ENCODE measurements around the gene VAMP2.

Gene VAMP2, protein sequence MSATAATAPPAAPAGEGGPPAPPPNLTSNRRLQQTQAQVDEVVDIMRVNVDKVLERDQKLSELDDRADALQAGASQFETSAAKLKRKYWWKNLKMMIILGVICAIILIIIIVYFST

DNA sequence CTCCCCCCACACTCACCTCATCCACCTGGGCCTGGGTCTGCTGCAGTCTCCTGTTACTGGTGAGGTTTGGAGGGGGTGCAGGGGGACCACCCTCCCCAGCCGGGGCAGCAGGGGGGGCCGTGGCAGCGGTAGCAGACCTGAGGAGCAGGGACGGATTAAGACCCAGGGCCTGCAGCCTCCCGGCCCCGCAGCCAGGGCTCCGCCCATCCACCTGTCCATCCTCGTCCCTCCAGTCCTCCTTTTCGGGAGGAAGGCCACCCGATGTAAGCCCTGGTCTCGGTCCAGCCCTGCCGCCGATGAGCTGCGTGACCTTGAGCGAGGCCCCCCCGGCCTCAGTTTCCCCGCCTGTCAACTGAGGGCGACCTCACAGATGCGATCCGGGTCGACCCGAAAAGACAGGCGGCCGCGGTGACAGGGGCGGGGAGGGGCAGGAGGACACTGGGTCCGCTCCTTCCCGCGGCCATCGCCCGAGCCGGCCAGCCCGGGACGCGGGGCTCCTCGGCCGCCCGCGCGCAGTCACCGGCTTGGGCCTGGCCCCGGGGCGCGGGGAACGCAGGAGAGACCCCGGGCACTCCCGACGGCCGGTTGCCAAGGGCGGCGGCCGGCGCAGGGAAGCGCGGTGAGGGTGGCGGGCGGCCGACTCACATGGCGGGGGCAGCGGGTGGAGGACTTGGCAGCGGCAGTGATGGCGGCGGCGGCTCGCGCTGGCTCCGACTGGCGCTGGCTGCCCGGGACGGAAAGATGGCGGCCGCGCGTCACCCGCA, at the start of gene VAMP2:
VAMP2 (minus strand) TSS at position 716 of the 764 bp plus-strand sequence; CDS start at position 647, 69 bp downstream.
- DNase-seq, result peak; percentile 61 to 83 (median 70)

DNA sequence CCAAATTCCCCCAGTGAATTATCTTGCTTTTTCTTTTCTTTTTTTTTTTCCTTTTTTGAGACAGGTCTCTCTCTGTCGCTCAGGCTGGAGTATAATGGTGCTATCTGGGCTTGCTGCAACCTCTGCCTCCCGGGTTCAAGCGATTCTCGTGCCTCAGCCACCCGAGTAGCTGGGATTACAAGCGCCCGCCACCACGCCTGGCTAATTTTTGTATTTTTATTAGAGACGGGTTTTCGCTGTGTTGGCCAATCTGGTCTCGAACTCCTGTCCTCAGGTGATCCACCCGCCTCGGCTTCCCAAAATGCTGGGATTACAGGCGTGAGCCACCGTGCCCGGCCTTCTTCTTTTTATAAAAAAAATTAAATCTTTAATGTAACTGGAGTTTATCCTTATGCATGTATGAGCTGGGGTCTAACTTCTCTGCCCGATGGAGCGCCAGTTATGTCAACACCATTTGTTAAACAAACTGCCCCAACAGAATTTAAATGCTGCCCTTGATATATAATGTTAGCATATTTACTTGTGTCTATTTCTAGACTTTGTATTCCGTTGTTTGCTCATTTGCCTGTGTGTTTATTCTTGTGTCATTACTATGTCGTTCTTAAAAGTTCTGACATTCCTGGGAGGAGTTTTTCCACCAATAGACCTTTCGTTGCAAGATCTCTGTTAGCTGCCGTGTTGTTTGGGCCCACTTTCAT, 48.2 kb upstream of the VAMP2 start:
- no peak for DNase-seq

DNA sequence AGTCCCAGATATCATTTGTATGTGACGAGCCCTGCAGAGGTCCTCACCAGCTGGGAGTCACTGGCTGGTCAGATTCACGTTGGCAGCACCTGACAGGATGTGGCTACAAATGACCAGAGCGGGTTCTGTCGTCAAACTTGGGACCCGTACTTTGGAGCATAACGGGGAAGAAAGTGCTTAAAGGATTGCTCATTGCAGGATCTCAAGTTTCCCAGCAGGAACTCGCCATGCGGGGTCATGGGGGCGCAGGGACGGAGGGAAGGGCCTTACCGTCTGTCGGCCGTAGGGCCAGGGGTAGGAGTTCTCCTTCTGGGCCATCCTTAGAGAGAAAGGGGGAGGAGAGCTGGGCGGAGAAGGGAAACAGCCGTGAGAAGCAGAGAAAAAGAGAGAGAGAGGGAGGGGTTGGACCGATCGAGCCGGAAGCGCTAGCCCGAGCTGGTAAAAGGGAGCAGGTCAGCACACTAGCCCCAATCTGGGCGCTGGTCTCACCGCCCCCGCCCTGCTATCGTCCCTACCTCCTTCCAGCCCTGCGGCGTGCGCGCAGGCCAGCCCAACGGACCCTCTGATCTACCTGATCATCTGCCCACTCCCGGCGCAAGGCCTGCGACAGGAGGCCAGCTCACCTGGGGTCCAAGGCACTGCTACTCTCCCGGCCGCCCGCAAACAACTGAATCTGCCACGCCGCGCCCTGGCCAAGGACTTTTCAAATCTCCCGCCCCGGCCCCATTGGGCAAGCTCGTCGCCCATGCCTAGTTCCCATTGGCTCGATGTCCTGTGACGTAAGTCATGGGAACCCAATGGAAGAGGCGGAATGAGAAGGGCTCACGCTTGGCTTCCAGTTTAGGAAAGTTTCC, 47.4 kb upstream of the VAMP2 start, which contains the start of gene AURKB:
AURKB (minus strand) TSS at position 669 of the 854 bp plus-strand sequence; CDS start at position 318, 351 bp downstream.
- DNase-seq, result peak; percentile 79 to 85 (median 81)

DNA sequence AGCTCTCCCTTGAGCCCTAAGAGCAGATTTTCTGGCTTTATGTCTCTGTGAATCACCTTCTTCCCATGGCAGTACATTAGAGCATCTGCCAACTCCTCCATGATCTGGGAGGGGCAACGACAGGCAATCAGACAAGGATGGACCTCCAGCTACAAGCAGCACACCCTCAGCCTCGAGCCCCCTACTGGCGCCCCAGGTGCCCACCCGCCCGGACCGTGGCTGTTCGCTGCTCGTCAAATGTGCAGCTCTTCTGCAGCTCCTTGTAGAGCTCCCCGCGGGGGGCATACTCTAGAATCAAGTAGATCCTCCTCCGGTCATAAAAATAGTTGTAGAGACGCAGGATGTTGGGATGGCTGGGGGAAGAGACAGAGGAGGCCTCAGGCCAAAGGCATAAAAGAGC, 43.8 kb upstream of the VAMP2 start:
- no peak for DNase-seq

DNA sequence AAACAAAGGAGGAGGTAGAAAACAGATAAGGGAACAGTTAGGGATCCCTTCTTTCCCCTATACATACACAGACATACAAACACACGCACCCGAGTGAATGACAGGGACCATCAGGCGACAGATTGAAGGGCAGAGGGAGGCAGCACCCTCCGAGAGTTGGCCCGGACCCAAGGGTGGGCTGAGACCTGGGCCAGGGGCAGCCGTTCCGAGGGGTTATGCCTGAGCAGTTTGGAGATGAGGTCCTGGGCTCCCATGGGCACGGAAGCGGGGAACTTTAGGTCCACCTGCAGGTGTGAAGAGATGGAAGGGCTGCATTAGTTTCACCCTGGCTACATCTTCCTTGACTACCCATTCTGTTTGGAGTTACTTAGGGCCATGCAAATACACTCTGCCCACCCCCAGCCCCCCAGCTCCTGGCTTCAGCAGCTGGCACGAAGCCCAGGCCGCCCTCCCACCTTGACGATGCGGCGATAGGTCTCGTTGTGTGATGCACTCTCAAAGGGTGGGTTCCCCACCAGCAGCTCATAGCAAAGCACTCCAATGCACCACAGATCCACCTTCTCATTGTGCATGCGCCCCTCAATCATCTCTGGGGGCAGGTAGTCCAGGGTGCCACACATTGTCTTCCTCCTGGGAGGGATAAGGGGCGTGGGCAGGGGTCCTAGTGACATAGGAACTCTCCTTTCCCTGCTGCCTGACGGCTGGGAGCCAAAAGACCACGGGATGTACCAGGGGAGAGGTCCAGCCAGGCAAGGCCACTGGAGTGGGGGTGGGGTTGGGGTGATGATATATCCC, 42.2 kb upstream of the VAMP2 start:
- DNase-seq, result no peak

DNA sequence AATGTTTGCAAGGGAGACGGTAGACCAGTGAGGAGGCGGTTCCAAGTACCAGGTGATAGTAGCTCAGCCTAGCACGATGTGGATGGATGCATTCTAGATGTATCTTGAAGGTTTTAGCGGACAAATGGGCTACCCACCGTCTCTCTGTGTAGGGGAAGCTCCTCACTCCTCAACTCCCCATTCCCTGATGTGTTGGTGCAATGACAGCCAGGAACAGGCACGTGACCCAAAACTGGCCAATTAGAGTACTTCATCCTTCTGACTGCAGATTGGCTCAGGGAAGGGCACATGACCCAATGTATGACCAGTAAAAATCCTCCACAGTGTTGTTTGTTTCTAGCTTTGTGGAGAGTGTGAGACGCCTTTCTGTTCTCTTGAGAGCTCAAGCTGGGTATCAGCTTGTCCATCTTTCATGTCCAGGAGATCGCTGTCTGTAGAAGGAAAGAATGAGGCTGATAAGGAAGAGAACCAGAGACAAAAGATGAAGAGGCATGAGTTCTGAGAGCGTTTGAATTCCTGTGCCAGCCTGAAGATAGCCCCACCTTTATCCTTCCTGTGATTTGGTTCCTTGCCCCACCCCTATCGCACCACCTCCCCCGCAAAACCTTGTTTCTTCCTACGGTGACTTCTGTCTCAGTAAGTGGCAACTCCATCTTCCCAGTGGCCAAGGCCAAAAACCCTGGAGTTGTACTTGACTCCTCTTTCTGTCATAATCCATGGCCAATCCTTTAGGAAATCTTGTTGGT, 29.5 kb upstream of the VAMP2 start:
- DNase-seq, result no peak

DNA sequence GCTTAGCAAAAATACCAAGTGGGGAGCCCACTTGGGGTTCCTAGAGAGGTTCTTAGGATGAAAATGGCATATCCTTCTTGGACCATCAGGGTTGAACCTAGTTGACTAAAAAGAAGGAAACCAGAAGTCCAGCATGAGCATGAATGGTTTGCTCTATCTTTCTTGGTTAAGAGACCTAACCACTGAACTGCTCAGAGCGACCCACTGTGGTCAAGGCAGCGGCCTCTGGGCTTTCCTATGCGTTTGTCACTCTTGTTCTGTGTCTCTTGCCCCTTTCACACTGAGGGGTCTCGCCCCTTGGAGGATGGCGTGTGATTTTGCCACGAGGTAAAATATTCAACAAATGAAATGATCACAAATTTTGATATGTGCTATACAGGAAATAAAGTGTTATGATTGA, 27.8 kb upstream of the VAMP2 start:
- DNase-seq, result no peak

DNA sequence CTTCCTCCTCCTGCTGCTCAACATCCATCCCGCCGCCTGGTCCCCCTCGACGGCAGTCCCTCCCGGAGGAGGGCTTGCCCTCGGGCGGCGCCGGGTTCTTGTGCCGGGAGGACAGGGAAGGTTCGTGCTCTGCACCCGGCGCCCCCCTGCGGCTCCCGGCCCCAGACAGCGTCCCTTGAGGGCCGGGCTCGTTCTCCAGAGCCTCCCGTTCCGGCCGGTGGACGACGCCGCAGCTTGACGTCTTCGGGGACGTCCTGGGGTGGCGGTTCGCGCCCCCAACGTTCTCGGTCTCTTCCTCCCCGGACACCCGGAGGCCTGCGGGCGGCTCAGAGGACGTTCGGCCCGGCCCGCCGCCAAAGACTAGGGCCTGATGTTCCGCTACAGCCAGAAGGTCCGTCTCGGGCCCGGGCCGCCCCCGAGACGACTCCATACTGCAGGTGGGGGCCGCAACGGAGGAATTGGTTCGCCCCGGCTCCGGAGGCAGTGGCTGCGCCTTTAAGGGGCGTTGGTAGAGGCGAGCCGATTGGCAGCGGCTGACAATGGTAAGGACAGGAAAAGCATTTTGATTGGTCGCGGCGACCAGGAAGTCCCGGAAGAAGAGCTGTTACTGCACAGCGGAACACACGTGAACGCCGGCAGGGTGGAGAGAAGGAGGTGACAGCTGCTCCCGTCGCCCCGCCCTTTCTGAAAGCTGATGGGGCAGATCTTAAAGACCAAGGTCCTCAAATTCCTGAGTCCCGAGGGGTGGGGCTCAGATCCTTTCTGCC, 27.1 kb upstream of the VAMP2 start, which contains the start of gene BORCS6:
BORCS6 (minus strand) TSS at position 470 of the 767 bp plus-strand sequence; CDS start at position 430, 40 bp downstream.
- peak; percentile 75 to 90 (median 87) for DNase-seq

DNA sequence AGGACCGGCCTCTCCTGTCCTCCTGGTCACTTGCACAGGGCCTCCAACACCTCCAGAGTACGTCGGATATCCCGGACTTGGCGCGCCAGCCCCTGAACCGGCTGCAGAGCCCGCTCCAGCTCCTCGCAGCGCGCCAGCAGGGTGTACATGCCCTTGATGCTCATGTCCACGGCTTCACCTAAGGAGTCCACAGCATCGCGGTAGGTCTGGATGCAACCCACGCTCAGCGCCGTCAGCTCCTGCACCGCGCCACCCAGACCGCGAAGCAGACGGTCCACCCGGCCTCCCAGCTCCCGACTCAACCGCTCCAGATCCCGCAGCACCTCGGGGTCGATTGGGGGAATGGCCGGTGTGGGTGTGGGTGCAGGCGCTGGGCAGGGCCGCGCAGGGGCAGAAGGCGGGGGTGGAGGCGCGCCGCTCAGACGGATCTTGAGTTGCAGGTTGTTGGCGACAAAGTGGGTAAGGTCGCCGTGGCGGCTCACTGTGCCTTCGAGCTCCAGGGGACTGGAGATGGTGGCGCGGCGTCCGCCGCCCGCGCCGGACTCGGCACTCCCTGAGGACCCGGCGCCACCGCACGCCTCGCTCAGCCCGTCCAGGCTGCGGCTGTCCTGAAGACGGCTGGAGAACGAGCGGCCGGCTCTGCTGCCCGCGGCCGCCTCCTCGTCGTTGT, 26.4 kb upstream of the VAMP2 start:
- peak in 1 of 4 experiments; percentile 44 for DNase-seq

DNA sequence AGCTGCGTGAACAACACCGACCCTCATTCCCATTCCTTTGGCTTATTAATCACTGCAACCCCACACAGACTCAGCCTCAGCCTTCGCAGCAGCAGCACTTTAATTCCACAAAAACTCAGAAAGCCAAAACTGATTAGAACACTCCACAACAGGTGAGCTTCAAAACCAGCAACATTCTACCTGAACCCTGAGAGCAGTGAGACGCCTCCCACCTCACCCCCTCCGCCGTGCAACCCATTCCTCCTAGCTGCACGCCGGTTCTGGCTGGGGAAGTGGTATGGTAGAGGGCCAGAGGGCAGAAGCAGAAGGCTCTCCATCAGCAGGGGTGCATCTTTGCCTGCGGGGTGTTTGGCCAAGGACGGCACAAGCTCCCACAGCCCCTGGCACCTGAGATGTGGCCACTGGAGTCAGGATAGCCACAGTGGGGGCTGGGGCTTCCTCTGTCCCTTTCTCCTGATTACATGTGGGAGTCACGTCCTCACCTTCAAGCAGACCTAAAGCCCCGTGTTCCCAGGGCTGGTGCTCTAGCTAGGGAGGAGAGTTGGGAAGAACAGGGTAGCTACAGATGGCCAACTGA, 25.6 kb upstream of the VAMP2 start:
- DNase-seq, result no peak

DNA sequence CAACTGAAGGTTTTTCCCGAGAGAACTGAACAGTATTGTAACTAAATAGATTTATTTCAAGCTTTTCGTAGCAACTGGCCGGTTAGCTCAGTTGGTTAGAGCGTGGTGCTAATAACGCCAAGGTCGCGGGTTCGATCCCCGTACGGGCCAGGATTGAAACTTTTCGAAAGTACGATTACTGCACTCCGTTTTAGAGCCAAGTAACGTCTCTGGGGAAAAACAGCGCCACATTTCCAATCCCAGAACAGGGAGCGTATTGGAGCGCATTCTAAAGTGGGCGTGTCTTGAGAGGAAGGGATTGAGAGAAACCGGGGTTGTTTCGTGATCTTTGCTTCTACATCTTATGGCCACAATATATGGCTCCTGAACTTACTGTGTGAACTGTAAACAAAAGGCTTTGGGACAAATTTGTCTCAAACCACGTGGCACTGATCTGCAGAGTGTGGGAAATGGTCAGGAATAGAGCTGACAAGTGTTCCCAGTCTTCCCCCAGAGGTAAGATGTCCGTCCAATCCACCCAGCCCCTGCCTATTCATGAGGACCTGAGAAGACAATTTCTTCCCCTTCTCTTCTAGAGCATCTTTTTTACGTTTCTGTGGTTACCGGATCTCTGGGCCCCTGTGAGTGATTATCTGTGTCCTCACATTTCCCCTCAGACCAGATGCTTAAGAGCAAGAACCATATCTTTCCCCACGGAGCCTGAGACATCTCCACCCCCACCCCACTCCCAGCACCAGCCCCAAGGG, 24.9 kb upstream of the VAMP2 start:
- peak; percentile 45 to 90 (median 73) for DNase-seq

DNA sequence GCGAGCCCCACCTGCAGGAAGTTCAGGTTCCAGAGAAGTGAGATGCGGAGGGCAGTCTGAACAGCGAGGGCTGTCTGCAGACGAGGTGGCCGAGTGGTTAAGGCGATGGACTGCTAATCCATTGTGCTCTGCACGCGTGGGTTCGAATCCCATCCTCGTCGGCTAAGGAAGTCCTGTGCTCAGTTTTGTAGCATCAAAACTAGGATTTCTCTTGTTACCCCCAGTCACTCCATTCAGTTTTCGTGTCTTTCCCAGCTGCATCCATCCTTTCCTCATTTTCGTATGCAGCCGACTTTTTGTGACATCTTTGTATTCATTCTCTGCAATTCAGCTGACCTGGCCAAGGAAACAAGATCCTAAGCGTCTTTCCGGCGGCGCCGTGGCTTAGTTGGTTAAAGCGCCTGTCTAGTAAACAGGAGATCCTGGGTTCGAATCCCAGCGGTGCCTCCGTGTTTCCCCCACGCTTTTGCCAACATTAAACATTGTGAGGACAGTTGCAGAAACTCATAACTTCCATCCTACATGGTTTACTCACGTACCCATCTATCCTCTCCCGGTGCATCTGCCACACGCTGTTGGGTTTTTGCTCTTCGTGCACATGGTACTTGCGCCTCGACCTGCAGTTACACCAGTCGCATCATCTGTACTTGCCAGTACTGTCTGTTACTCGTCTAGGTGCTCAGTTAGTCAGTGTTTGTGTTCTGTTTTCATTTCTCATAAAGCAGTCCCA, 24.2 kb upstream of the VAMP2 start:
- peak; percentile 73 to 95 (median 82) for DNase-seq

DNA sequence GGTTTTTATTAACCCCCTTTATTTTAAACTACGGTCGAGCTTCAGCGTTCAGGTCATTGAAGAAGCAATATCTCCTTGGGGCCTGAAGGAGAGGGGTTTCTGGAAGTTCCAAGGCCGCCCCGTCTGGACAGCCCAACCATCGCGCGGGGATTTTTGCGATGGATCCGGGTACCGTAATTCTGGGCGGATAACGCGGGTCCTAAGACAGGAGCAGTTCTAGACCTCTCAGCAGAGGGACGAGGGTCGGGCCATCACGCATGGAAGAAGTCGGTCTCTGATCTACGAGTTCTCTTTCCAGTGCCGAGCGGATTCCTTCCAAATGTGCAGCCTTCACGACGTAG, 23.7 kb upstream of the VAMP2 start:
- no peak for DNase-seq

DNA sequence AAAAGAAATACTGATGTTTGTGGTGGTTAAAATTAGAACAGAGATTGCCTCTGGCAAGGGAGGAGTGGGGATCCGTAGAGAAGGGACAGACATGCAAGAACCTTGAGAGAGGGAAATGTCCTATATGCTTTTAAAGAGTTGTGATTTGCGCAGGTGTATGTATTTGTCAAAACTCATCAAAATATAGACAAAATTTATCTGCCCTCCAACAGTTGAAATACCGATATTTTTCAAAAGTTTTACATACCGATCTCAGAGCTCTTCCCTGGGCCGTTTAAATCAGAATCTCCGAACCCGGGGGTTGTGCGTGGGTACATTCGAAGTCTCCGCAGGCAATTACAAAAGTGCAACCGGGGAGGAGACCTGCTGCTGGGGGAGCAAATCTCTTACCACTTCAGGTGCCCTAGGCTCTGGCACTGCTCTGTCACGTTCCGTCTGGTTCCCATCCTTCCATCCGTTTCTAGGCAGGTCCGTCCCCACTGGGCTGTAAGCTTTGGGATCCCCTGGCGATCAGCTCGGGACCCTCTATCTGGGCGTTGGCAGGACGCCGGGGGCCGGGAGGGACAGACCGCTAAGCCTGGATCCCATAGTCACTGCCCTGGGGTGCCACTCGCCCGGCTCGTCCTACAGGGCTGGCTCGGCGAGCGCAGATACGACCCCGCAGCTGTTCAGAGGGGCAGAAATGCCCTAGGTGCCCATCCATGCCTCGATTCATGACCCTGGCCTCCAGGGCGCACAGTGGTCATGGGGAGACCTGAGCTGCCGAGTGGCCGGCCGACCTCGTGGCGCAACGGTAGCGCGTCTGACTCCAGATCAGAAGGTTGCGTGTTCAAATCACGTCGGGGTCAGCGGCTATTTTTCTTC, 23.1 kb upstream of the VAMP2 start:
- peak; percentile 80 to 97 (median 92) for DNase-seq

DNA sequence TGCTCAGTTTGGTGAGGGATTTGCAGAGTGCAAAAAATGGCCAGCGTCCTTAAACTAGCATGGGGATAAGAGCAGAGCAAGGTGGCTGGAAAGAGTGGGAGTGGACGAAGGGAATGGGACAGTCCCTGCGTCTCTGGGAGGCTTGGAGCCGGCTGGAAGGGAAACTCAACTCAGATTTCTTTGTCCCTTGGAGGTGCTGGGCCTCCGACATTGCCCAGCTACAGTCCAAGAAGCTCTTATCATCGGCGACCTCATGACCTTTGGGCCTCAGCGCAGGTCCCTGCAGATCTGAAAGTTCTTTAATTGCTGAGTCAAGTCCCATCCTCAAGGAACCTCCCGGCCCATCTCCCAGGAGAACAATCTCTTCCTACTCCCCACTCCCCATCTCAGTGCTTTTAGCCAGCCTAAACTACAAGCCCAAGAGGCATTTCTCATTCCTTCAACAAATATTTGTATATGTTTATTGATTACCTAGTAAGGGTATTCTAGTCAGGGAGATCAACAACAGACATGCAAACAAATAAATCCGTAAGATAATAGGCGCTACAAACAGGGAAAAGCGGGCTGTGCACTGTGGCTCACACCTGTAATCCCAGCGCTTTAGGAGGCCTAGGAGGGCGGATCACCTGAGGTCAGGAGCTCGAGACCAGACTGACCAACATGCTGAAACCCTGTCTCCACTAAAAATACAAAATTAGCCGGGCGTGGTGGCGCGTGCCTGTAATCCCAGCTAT, 14.4 kb upstream of the VAMP2 start:
- DNase-seq, result no peak
